A549 (cell line): ENCODE measurements around the gene PTGFRN.

ENCODE experiments used
- CTCF ChIP-seq: fragments of >200 bp; sonication (Bioruptor Twin); formaldehyde crosslinking; IDR thresholded peaks from 3 replicates; pipeline ENCODE4 v1.5.1; 2016
- TF ChIP-seq, protein P1 (sequence below): fragments of 450-650 bp; IDR thresholded peaks from 2 replicates; pipeline ENCODE4 v1.6.1; 2014; ENCODE audit warnings: antibody characterized with exemption
- TF ChIP-seq, protein P2 (sequence below): IDR thresholded peaks from 2 replicates; pipeline ENCODE4 v1.6.1; 2012

GRCh38 chr1:116899529-116899928, 10.2 kb upstream of the PTGFRN start:
- TF ChIP-seq CTCF, result no peak
- TF ChIP-seq, protein P1, sequence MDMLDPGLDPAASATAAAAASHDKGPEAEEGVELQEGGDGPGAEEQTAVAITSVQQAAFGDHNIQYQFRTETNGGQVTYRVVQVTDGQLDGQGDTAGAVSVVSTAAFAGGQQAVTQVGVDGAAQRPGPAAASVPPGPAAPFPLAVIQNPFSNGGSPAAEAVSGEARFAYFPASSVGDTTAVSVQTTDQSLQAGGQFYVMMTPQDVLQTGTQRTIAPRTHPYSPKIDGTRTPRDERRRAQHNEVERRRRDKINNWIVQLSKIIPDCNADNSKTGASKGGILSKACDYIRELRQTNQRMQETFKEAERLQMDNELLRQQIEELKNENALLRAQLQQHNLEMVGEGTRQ, result no peak
- TF ChIP-seq, protein P2, sequence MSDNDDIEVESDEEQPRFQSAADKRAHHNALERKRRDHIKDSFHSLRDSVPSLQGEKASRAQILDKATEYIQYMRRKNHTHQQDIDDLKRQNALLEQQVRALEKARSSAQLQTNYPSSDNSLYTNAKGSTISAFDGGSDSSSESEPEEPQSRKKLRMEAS, result no peak
